Cortex of kidney (tissue), 1 donor: ENCODE measurements around the gene SLC16A11.
"Not testable (repeated sequence)": the region's sequence is repeated elsewhere in the genome, so short reads cannot be mapped to it uniquely, and the experiment has no call there.

Source experiments
- DNase-seq: peaks from one replicate; lab custom pipeline; 2025; lab: John Stamatoyannopoulos, UW

The SLC16A11 gene

GRCh38 chr17:7058831-7059447 lies 15.0 kb upstream of the SLC16A11 start:
- no peak for DNase-seq

GRCh38 chr17:7056386-7056785 lies 12.5 kb upstream of the SLC16A11 start:
- DNase-seq = no peak

- DNase-seq = not testable (repeated sequence)
Observed at GRCh38 chr17:7050583-7050982, 6.7 kb upstream of the SLC16A11 start.

- no peak for DNase-seq
Observed at GRCh38 chr17:7048968-7049367, 5.1 kb upstream of the SLC16A11 start.

- DNase-seq = no peak
Observed at GRCh38 chr17:7047566-7047965, 3.7 kb upstream of the SLC16A11 start.

- not testable (repeated sequence) for DNase-seq
Observed at GRCh38 chr17:7046725-7047397, 3.0 kb upstream of the SLC16A11 start.

- no peak for DNase-seq
Observed at GRCh38 chr17:7046127-7046724, 2.3 kb upstream of the SLC16A11 start.

GRCh38 chr17:7045492-7046126 lies 1.7 kb upstream of the SLC16A11 start:
- no peak for DNase-seq

- no peak for DNase-seq
Observed at GRCh38 chr17:7043182-7043496, 753 bp downstream of the SLC16A11 start.

GRCh38 chr17:7042501-7043181 lies 1.3 kb downstream of the SLC16A11 start:
- no peak for DNase-seq

GRCh38 chr17:7041607-7042500 lies 2.0 kb downstream of the SLC16A11 start:
- no peak for DNase-seq

GRCh38 chr17:7039832-7040231 lies 4.1 kb downstream of the SLC16A11 start:
- no peak for DNase-seq

- DNase-seq = no peak
Observed at GRCh38 chr17:7038025-7038862, 5.6 kb downstream of the SLC16A11 start.

GRCh38 chr17:7035591-7036368 lies 8.1 kb downstream of the SLC16A11 start, which contains the start of gene SLC16A13:
SLC16A13 (plus strand) TSS chr17:7036015; CDS start chr17:7036383, 368 bp downstream.
- DNase-seq = peak; percentile 53

- DNase-seq = no peak
Observed at GRCh38 chr17:7034955-7035590, 8.8 kb downstream of the SLC16A11 start.

GRCh38 chr17:7029659-7030058 lies 14.2 kb downstream of the SLC16A11 start:
- no peak for DNase-seq

GRCh38 chr17:7029096-7029495 lies 14.8 kb downstream of the SLC16A11 start:
- no peak for DNase-seq

- DNase-seq = no peak
Observed at GRCh38 chr17:7027335-7027734, 16.6 kb downstream of the SLC16A11 start.

- no peak for DNase-seq
Observed at GRCh38 chr17:7026471-7027115, 17.3 kb downstream of the SLC16A11 start.
